Measurements from ENCODE around the gene SLC1A1.
"Not testable (repeated sequence)": the region's sequence is repeated elsewhere in the genome, so short reads cannot be mapped to it uniquely, and the experiment has no call there.

The SLC1A1 gene

GRCh38 chr9:4507306-4508130 lies 17.2 kb downstream of the SLC1A1 start:
- DNase-seq: no peak

GRCh38 chr9:4508246-4508906 lies 18.1 kb downstream of the SLC1A1 start:
- DNase-seq: no peak

- DNase-seq: no peak
Observed at GRCh38 chr9:4508907-4509589, 18.8 kb downstream of the SLC1A1 start.

- no peak for DNase-seq
Observed at GRCh38 chr9:4509590-4509984, 19.3 kb downstream of the SLC1A1 start.

- no peak for DNase-seq
Observed at GRCh38 chr9:4510546-4511322, 20.5 kb downstream of the SLC1A1 start.

GRCh38 chr9:4514252-4515128 lies 24.2 kb downstream of the SLC1A1 start:
- no peak for DNase-seq

GRCh38 chr9:4515958-4516375 lies 25.7 kb downstream of the SLC1A1 start:
- DNase-seq: no peak

- no peak for DNase-seq
Observed at GRCh38 chr9:4517274-4517673, 27.0 kb downstream of the SLC1A1 start.

- no peak for DNase-seq
Observed at GRCh38 chr9:4519604-4520003, 29.3 kb downstream of the SLC1A1 start.

GRCh38 chr9:4520055-4520454 lies 29.8 kb downstream of the SLC1A1 start:
- no peak for DNase-seq

GRCh38 chr9:4530375-4530774 lies 40.1 kb downstream of the SLC1A1 start:
- DNase-seq: no peak

- DNase-seq: not testable (repeated sequence)
Observed at GRCh38 chr9:4530831-4531230, 40.6 kb downstream of the SLC1A1 start.

- not testable (repeated sequence) for DNase-seq
Observed at GRCh38 chr9:4531355-4531754, 41.1 kb downstream of the SLC1A1 start.

GRCh38 chr9:4533881-4534280 lies 43.6 kb downstream of the SLC1A1 start:
- DNase-seq: not testable (repeated sequence)

- DNase-seq: not testable (repeated sequence)
Observed at GRCh38 chr9:4536196-4536595, 45.9 kb downstream of the SLC1A1 start.

GRCh38 chr9:4537581-4537980 lies 47.3 kb downstream of the SLC1A1 start:
- DNase-seq: no peak

- no peak for DNase-seq
Observed at GRCh38 chr9:4538107-4538506, 47.8 kb downstream of the SLC1A1 start.

- no peak for DNase-seq
Observed at GRCh38 chr9:4538621-4539020, 48.4 kb downstream of the SLC1A1 start.

- DNase-seq: no peak
Observed at GRCh38 chr9:4540425-4540824, 50.2 kb downstream of the SLC1A1 start.

- DNase-seq: no peak
Observed at GRCh38 chr9:4541281-4541680, 51.0 kb downstream of the SLC1A1 start.

- DNase-seq: no peak
Observed at GRCh38 chr9:4541856-4542255, 51.6 kb downstream of the SLC1A1 start.

- DNase-seq: not testable (repeated sequence)
Observed at GRCh38 chr9:4544714-4545113, 54.4 kb downstream of the SLC1A1 start.

Data from activated T-cell treated with anti-CD3 and anti-CD28 coated beads, Interleukin-2, amount 50 U/mL, for 1 hour (primary cell).